CD4-positive, alpha-beta T cell treated with Interleukin-2 at 100 ng/mL for 4 hours (primary cell): ENCODE measurements around the gene KIRREL2.
A peak's percentile ranks its signal among the peaks of the same experiment; 100 is the strongest.
"Not testable (repeated sequence)": the region's sequence is repeated elsewhere in the genome, so short reads cannot be mapped to it uniquely, and the experiment has no call there.

Source experiments
- DNase-seq: peaks from one replicate; pipeline ENCODE4 v3.0.0-alpha.2; 2020; ENCODE audit warnings: low spot score

The KIRREL2 gene

DNA sequence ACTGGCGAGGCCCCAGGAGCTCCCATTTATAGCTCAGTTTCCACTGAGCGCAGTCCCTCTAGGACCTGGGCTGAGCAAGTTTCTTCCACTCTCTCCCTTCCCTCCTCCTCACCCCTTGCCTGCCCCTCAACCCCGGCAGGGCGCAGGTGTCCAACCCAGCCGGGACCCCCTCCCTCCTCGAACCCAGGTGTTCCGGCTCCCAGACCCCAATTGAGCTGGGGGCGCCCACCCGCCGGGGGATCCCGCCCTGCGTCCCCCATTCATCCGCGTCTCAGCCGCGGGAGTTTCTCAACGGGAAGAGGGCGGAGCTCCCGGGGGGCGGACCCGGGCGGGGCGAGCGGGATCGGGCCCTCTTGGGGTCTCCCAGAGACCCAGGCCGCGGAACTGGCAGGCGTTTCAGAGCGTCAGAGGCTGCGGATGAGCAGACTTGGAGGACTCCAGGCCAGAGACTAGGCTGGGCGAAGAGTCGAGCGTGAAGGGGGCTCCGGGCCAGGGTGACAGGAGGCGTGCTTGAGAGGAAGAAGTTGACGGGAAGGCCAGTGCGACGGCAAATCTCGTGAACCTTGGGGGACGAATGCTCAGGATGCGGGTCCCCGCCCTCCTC lies at the start of gene KIRREL2:
TSS of gene KIRREL2 (plus strand) at position 366 of the 604 bp plus-strand sequence. CDS start at position 575, 209 bp downstream.
- DNase-seq: peak; percentile 2

DNA sequence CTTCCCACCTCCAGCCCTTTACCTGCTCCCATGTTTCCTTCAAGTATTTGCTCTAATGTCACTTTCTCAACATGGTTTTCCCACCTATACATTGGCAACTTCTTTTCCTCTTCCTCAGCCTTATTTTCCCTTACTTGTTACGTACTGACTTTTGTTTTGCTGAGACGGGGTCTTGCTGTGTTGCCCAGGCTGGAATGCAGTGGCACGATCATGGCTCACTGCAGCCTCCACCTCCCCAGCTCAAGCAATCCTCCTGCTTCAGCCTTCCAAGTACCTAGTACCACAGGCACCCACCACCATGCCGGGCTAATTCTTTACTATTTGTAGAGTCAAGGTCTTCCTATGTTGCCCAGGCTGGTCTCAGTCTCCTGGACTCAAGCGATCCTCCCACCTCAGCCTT lies 49.1 kb upstream of the KIRREL2 start:
- no peak for DNase-seq

DNA sequence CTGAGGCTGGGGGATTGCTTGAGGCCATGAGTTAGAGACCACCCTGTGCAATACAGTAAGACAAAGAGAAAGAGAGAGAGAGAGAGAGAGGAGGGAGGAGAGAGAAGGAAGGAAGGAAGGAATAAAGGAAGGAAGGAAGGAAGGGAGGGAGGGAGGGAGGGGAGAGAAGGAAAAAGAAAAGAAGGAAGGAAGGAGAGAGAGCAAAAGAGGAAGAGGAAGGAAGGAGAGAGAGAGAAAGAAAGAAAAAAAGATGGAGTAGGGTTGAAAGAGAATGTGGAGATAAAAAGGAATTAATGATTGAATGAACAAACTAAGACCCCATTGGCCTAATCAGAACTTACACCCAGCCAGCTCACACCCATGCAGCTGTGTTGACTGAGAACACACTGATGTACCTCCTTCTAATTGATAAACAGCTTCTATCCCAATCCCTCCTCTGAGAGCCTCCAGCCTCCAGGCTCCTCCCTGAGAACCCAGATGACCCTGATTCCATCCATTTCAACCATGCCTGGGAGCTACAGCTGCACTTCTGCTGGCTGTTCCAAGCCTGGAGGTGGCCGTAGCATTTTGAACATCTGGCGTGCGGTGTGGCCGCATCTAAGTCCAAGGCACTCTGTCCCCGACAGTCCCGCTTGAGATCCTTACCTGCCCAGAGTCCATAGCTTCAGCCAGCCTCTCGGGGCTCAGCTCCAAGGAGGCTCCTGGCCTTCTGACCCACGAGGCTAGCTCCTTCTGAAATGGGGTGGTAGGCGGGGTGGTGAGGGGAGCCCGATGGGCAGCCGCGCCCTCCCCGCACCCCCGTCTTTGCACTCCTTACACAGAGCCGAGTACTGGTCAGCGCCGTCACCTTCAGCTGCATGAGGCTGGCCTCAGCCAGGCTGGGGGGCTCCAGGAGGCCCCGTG lies 45.1 kb upstream of the KIRREL2 start:
- no peak for DNase-seq

DNA sequence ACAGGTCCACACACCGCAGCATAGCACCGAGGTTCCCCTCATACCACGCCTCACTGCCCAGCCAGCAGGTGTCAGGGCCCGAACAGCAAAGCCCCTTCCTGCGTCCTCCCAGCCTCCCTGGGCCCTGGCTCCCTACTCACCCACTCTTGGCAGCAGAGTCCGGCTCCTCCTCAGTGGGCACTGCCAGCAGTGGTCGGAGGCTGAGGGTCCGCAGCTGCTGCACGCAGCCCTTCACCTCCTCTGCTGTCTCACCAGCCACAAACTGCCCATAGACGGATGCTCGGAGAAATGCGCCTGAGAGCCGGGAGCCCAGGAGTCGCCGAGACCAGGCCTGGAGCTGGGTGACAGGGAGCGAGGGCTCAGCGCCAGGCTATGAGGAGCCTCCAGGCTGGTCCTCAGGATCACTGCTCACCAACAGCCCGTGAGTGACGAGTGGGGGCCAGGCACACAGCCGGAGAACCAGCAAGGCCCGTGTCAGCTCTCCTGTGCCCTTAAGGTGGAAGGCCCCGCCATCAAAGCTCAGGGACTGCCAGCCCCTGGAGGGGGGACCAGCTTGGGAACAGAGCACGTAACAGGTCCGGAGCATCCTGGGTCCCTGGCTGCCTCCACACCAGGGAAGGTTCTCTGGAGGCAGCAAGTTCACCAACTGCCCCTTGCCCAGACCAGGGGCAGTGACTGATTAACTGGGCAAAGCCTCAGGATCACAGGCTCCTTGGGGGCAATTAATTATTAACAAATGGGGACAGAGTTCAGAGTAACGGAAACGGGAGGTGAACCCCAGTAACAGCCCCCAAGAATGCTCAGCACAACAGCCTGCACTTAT lies 44.3 kb upstream of the KIRREL2 start, which contains the start of gene PRODH2:
TSS of gene PRODH2 (minus strand) at position 626 of the 823 bp plus-strand sequence. CDS start at position 586, 40 bp downstream.
- DNase-seq: no peak

DNA sequence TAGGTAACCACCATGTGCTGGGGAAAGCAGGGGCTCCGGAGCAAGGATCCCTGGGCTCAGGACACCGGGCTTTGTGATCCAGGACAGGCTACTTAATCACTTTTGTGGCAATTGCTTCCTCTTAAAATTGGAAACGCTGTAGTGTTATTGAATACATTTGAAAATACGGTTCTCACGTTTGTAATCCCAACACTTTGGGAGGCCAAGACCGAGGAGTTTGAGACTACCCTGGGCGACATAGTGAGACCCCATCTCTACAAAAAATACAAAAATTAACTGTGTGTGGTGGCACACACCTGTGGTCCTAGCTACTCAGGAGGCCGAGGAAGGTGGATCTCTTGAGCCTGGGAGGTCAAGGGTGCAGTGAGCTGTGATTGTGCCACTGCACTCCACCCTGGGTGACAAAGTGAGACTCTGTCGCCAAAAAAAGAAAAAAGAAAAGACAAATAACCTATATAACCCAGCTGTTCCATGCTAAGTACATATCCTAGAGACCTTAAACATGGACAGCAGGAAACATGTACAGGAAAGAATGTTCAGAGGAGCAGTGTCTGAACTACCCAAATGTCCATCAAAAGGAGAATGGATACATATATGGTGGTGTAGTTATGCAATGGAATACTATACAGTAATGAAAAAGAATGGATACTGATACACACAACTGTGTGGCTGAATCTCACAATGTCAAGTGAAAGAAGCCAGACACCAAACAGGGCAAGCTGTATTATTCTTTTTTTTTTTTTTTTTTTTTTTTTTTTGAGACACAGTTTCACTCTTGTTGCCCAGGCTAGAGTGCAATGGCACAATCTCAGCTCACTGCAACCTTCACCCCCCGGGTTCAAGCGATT lies 43.4 kb upstream of the KIRREL2 start:
- no peak for DNase-seq

DNA sequence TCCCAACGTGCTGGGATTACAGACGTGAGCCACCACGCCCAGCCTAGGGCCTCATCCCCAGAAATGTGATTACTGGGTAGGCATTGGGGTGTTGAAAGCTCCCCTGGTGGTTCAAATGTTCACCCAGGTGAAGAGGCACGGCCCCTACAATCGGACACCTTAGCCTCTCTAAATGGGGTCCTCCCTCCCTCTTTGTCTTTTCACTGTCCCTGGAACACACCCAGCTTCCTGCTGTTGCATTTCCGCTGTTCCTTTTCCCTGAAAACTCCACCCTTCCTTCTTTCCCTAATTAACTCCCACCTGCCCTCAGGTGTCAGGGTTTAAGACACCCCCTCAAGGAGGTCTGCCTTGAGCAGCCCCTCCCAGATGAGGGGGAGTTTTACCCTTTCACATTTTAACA lies 40.4 kb upstream of the KIRREL2 start:
- DNase-seq: no peak

DNA sequence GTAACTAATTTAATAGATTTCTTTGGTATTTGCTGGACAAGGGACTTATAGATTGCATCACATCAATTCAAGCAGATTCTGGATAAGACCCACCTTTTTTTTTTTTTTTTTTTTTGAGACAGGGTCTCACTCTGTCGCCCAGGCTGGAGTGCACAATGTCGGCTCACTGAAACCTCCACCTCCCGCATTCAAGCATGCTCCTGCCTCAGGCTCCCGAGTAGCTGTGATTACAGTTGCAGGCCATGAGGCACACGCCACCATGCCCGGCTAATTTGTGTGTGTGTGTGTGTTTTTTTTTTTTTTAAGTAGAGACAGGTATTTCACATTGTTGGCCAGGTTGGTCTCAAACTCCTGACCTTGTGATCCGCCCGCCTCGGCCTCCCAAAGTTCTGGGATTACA lies 39.9 kb upstream of the KIRREL2 start:
- DNase-seq: no peak

DNA sequence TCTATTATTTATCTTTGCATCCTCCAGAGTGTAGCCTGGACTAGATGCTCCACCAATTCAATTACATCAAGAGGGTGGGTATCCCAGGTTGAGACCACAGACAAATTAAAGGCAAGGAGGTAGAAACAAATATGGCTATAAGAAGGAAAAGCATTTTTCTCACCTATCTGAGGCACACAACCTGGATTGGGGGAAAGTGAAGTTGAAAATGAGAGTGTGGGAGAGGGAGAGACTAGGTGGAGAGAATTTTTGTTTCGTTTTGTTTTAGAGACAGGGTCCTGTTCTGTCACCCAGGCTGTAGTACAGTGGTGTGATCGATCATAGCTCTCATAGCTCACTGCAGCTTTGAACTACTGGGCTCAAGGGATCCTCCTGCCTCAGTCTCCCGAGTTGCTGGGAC lies 38.3 kb upstream of the KIRREL2 start:
- DNase-seq: no peak

DNA sequence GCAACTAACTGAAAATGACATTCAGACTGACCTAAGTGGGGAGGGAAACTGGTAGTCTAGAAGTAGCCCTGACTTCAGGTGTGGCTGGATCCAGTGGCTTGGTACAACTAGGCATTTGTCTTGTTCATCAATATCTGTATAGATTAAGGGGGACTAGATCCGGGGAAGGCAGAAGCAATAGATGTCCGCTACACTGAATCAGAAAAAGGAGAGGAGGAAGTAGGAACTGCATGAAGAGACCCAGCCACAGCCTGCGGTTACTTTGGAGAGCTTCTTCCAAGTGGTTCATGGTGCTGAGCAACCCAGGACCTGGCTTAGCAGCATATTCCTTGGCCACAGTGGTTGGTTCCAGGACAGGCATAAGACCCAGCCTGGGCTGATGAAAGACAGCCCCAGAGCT lies 34.1 kb upstream of the KIRREL2 start:
- no peak for DNase-seq

DNA sequence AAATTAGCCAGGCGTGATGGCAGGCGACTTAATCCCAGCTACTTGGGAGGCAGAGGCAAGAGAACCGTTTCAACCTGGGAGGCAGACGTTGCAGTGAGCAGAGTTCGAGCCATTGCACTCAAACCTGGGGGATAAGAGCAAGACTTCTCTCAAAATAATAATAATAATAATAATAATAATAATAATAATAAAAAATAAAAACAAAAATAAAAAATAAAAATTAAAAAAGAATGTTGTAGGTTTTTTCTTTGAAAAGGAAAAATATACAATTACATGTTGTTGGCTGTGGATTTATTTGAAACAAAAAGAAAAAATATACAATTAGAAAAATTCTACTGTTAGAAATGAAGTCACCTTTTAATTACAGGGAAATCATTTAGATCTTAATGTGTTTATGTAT lies 32.6 kb upstream of the KIRREL2 start:
- no peak for DNase-seq

DNA sequence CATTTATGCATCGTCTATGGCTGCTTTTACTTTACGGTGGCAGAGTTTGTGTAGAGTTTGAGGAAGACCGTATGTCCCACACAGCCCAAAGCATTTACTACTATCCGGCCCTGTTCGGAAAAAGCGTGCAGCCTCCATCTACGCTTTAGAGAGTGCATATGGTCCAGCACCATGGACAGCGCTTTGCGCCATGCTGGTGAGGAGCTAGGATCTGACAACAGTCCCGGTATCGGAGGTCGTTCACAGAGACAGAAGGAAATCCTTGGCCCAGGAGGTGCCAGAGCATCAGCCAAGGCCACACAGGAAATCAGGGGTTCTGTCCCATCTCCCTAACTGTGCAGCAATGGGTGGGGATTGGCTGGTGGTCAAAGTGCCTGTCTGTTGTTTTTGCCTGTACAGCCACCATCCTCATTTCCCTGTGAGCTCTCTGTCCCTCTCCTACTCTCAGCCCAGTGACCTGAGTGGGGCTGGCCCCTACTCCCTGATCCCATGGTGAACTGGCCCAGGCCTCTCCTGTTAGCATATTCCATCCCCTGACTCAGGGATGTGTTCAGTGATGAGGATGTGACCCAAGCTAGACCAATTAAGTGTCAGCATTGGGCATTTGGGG lies 27.9 kb upstream of the KIRREL2 start:
- DNase-seq: peak; percentile 27

DNA sequence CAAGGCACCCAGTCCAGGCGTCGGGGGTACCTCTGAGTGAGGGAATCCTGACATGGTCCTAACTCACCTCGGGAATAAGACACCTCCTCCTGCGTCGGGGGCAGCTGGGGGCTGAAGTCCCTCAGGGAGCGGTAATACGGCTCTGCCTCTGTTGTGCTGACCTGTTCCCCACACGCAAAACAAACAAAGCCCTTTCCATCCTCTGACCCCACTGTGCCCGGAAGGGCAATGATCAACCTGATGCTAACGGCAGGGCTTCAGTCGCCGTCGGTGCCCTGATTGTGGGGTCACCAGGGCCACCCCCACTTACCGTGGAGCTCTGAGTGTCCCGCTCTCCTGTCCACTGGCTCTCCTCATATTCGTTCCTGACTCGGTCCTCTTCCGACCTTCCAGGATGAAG lies 25.7 kb upstream of the KIRREL2 start:
- DNase-seq: no peak

DNA sequence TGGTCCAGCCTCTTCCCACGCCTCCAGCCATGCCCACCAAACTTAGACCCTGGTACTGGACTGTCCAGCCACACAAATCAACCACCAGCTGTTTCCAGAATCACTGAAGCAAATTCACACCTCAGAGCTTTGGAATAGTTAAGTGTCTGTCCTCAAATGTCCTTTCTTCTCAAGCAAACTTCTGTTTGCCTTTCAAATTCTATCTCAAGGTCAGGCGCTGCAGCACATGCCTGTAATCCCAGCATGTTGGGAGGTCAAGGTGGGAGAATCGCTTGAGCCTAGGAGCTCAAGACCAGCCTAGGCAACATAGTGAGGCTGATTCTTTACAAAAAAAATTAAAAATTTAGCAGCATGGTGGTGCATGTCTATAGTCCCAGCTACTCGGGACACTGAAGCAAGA lies 24.7 kb upstream of the KIRREL2 start:
- no peak for DNase-seq

DNA sequence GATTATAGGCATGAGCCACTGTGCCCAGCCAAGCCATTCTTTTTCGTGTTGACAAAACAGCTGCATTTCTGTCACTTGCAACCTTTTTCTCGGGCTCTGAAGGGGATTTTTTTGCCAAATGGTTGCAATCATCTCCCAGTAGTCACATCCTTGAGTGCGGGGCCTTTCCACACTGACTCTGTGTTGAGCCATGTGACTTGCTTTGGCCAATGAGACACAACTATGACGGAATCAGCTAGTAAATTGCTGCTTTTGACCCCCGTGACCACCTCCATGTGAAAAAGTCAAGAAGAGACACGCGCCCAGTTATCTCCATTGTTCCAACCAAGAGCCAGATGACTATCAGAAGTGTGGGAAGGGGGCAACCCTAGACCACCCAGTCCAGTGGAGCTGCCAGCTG lies 22.7 kb upstream of the KIRREL2 start:
- no peak for DNase-seq

DNA sequence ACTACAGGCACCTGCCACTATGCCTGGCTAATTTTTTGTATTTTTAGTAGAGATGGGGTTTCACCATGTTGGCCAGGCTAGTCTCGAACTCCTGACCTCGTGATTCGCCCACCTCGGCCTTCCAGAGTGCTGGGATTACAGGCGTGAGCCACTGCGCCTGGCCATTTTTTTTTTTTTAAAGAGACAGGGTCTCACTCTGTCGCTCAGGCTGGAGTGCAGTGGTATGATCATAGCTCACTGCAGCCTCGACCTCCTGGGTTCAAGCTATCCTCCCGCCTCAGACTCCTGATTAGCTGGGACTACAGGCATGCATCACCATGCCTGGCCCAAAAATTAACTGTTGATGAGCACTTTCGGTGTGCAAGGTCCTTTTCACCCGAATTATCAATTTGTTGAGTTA lies 20.6 kb upstream of the KIRREL2 start:
- DNase-seq: not testable (repeated sequence)

DNA sequence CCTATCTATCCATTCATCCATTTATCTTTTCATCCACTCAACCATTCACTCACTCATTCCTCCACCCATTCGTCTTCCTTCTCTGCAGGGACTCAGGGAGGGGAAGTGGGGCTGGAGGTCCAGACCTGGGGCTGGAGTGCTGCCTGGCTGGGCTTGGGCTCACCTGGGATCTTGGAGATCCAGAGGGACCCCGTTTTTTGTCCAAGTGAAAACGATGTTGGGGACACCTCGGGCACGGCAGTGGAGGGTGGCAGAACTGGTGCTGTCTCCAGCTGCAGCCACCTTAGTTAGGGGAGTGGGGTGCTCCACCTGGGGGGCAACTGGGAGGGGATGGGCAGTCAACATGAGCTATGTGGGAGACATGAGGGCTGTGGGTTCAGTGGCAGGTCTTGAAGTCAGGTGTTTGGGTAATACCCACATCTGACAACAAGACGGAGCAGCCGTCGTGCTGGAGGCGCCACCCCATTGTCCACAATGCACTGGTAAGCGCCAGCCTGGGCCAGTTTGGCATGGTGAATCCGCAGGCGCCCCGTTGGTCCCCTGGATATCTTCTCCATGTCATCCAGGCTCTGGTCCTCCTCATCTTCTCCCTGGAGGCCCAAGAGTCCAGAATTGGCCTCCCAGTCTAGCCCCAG lies 14.6 kb upstream of the KIRREL2 start:
- no peak for DNase-seq

DNA sequence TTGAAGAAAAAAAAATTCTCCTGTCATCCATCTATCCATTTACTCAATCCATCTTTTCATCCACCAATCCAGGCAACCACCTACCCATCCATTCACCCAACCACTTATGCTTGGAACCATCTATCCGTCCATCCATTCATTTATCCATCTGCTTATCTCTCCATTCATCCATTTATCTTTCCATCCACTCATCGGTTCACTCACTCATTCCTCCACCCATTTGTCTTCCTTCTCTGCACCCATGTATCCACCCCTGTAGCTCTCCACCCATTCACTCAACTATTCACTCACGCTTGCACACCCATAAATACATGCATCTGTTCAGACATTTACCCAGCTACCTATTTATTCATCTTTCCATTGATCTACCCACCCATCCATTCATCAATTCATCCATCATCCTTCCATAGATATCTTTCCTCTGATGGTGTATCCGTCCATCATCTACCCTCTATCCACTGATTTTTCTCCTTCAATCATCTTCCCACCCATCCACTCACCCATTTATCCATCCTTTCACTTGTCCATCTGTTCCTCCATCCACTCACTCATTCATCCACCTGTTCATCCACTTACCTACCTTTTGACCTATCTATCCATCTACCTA lies 13.9 kb upstream of the KIRREL2 start:
- DNase-seq: no peak

DNA sequence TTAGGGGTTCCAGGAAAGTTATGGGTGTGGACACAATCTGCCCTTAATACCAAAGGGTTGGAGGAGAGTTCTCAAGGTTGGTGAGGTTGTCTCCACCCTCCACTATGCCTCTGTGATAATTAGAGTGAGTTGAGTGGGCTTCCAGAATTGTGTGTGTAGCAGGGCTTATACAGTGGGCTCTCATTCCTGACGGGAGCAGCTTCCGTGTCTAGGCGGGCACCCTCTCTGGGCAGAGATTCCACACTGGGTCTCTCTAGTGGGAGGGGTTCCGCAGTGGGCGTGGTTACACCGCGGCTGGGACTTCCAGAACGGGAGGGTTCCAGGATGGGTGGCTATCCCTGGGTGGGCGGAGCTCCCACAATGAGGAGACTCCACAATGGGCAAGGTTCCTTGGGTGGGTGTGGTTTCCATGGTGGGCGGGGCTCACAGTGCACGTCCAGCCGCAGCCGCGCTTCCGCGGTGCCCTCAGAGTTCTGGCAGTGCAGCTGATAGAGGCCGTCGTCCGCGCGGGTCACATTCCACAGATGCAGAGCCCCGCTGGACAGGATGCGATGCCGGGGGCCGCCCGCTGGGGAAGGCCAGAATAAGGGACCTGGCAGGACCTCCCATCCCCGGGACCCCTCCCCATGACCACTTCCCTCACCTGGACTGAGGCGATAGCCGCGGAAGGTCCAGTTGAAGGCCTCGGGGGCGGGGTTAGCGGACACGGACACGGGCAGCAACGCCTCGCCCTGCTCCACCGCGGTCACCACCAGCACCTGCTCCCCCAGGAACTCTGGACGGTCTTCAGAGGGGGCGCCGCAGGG lies 12.8 kb upstream of the KIRREL2 start:
- DNase-seq: no peak

DNA sequence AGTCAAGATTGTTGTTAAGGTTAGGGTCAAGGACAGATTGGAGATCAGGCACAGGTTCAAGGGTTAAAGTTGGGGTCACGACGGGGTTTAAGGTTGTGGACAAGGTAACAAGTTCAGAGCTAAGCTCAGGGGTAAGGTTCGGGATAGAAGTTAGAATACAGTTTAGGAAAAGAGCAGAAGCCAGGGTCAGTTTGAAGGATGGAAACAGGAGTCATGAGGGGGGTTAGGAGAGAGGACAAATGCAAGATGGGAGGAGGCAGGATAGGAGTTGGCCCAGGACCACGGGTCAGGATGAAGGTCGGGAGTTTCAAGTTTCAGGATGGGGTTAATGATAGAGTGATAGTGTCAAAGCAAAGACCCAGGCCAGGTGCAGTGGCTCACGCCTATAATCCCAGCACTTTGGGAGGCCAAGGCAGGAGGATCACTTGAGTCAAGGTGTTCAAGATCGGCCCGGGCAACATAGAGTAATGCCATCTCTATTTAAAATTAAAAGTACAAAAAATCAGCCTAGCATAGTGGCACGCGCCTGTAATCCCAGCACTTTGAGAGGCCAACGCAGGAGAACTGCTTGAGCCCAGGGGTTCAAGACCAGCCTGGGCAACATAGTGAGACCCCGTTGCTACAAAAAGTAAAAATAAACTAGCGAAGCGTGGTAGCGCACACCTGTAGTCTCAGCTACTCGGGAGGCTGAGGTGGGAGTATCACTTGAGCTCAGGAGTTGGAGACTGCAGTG lies 12.1 kb upstream of the KIRREL2 start:
- DNase-seq: no peak
